ENCODE data around the gene SMG1. TPM values are rescaled to one million over a fixed set of nuclear protein-coding genes. Genes with fewer than 3 reads are reported as not detected.

The SMG1 gene
- total RNA-seq, 1 experiment from 2014 or later: 96.4 TPM

GRCh38 chr16:18784917-18785623 lies 141.1 kb downstream of the SMG1 start:
- no peak overlapping the region for H3K4ac ChIP-seq (ENCODE audit: low read depth, low read length)
- peaks cover 12% of the 10 kb centered on the region for H3K79me1 ChIP-seq (ENCODE audit: insufficient read depth, low read depth, low read length, poor library complexity, severe bottlenecking)
- H4K91ac ChIP-seq (ENCODE audit: insufficient read length, low read depth, low read length): no peak overlapping the region
- TF ChIP-seq, protein P1, sequence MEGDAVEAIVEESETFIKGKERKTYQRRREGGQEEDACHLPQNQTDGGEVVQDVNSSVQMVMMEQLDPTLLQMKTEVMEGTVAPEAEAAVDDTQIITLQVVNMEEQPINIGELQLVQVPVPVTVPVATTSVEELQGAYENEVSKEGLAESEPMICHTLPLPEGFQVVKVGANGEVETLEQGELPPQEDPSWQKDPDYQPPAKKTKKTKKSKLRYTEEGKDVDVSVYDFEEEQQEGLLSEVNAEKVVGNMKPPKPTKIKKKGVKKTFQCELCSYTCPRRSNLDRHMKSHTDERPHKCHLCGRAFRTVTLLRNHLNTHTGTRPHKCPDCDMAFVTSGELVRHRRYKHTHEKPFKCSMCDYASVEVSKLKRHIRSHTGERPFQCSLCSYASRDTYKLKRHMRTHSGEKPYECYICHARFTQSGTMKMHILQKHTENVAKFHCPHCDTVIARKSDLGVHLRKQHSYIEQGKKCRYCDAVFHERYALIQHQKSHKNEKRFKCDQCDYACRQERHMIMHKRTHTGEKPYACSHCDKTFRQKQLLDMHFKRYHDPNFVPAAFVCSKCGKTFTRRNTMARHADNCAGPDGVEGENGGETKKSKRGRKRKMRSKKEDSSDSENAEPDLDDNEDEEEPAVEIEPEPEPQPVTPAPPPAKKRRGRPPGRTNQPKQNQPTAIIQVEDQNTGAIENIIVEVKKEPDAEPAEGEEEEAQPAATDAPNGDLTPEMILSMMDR (conservative IDR thresholded peaks at IDR 0.05): no peak
- H4K8ac ChIP-seq (replicated peaks; ENCODE audit: insufficient read length, low read depth, low read length): no peak overlapping the region
- WGBS (ENCODE audit: extremely low coverage, insufficient read length, low lambda C conversion rate): no CpG with 5 or more reads among the region's 8 CpGs
- 0 out of 2 replicates have a peak, but pooled peaks cover 5% of the 10 kb centered on the region for H3K4me1 ChIP-seq (ENCODE audit: insufficient read depth, low read length)
- H3K23ac ChIP-seq (ENCODE audit: insufficient read length, low read depth, low read length): no peak overlapping the region
- H3K23me2 ChIP-seq (ENCODE audit: insufficient read length, low read depth, low read length, poor library complexity, severe bottlenecking): peaks cover 6% of the 10 kb centered on the region
- no peak overlapping the region for H3K18ac ChIP-seq (ENCODE audit: insufficient read length, low read depth, low read length)
- H3K9me3 Mint-ChIP-seq: peaks cover 2 to 5% of the 10 kb centered on the region in 2 experiments; a peak in 2 of 5 replicates
- H3K36me3 Mint-ChIP-seq (ENCODE audit: insufficient read depth in 1 of 3, low read depth in 3 of 3): peaks cover 63 to 79% (median 71%) of the 10 kb centered on the region in 3 experiments
- DNase-seq: no peak
- peak overlapping the region; percentile 96 to 97 for H3K4me3 Mint-ChIP-seq
- H3K27ac Mint-ChIP-seq: peak overlapping the region in 2 of 3 experiments; percentile 49 to 84; a peak in 2 of 7 replicates
- H3K27me3 Mint-ChIP-seq (ENCODE audit: low read depth): peaks cover 1% of the 10 kb centered on the region; the same call in 1 of the 2 replicates
- peaks cover 56% of the 10 kb centered on the region for H3K79me2 ChIP-seq (ENCODE audit: insufficient read depth, low read length)
- no peaks in the 10 kb centered on the region for H3K27me3 ChIP-seq (ENCODE audit: insufficient read depth, low read length)
- no peak overlapping the region for H2BK5ac ChIP-seq (ENCODE audit: insufficient read length, low read length)
- no peak overlapping the region for H2BK15ac ChIP-seq (ENCODE audit: low read depth, low read length)
- H3K27ac ChIP-seq (ENCODE audit: insufficient read length, low read depth, low read length): no peak overlapping the region
- H2BK120ac ChIP-seq (ENCODE audit: low read depth, low read length, poor library complexity, severe bottlenecking): no peak overlapping the region
- H4K5ac ChIP-seq (ENCODE audit: insufficient read length, low read depth, low read length): no peak overlapping the region
- H2BK20ac ChIP-seq (ENCODE audit: low read depth, low read length, poor library complexity, severe bottlenecking): no peak overlapping the region
- H2BK12ac ChIP-seq (ENCODE audit: insufficient read length, low read depth, low read length): no peak overlapping the region
- no peak overlapping the region for H3K14ac ChIP-seq (ENCODE audit: insufficient read depth, low read length)
- peaks cover 34 to 43% of the 10 kb centered on the region in 2 experiments for H3K4me1 Mint-ChIP-seq
- H3K9ac ChIP-seq (ENCODE audit: extremely low read depth, insufficient read length, low read length): peak overlapping the region; percentile 72
- no peak overlapping the region for H2AFZ ChIP-seq (ENCODE audit: low read length)
- peak overlapping the region; percentile 43 for H3K4me2 ChIP-seq (ENCODE audit: insufficient read depth, insufficient read length, low read length)
- H4K20me1 ChIP-seq (ENCODE audit: control insufficient read depth, insufficient read depth, insufficient read length): no peaks in the 10 kb centered on the region
- no peak overlapping the region for H2AK5ac ChIP-seq (ENCODE audit: insufficient read length, low read length)
- no peak overlapping the region for H3K56ac ChIP-seq (ENCODE audit: insufficient read length, low read depth, low read length)
- H3K9me3 ChIP-seq (ENCODE audit: control insufficient read depth, low read depth, low read length): no peaks in the 10 kb centered on the region
- H3T11ph ChIP-seq (ENCODE audit: low read length): no peak overlapping the region
